ENCODE results near the gene PLGRKT.
"Not testable (repeated sequence)": the region's sequence is repeated elsewhere in the genome, so short reads cannot be mapped to it uniquely, and the experiment has no call there.

The PLGRKT gene

DNA sequence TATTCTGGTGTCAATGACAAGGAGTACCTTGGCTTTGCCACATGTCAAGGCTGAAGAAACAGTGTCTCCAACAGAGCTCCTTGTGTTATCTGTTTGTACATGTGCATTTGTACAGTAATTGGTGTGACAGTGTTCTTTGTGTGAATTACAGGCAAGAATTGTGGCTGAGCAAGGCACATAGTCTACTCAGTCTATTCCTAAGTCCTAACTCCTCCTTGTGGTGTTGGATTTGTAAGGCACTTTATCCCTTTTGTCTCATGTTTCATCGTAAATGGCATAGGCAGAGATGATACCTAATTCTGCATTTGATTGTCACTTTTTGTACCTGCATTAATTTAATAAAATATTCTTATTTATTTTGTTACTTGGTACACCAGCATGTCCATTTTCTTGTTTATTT, 32.4 kb upstream of the PLGRKT start:
- no peaks in the 10 kb centered on the region for H3K27me3 ChIP-seq (replicated peaks; ENCODE audit: control insufficient read depth, insufficient read depth, low read length)
- DNase-seq (ENCODE audit: extremely low read depth, insufficient read length) = no peak
- TF ChIP-seq, protein P1, sequence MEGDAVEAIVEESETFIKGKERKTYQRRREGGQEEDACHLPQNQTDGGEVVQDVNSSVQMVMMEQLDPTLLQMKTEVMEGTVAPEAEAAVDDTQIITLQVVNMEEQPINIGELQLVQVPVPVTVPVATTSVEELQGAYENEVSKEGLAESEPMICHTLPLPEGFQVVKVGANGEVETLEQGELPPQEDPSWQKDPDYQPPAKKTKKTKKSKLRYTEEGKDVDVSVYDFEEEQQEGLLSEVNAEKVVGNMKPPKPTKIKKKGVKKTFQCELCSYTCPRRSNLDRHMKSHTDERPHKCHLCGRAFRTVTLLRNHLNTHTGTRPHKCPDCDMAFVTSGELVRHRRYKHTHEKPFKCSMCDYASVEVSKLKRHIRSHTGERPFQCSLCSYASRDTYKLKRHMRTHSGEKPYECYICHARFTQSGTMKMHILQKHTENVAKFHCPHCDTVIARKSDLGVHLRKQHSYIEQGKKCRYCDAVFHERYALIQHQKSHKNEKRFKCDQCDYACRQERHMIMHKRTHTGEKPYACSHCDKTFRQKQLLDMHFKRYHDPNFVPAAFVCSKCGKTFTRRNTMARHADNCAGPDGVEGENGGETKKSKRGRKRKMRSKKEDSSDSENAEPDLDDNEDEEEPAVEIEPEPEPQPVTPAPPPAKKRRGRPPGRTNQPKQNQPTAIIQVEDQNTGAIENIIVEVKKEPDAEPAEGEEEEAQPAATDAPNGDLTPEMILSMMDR (IDR thresholded peaks at IDR 0.05; ENCODE audit: insufficient read depth, low read length, poor library complexity, severe bottlenecking) = no peak
- H3K36me3 ChIP-seq (ENCODE audit: control insufficient read depth, insufficient read depth, low read length) = peaks cover 12% of the 10 kb centered on the region
- H3K4me3 ChIP-seq (replicated peaks; ENCODE audit: low read depth, low read length) = no peak overlapping the region

DNA sequence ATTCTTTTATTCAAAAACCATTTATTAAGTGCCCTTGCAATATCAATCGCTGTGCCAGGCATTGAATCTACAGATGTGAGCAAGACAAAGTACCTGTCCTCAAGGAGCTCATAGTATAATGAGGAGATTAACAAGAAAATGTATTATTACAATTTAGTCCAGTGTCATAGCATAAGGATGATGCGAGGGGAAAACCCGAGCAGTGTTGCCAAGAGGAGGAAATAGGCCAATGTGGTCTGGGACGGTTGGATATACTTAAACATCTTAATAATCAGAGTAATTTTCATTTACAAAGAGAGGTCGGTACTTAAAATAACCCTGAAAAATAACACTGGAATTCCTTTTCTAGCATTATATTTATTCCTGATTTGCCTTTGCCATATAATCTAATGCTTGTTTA, 31.1 kb upstream of the PLGRKT start:
- Histone ChIP-seq H3K27me3 (replicated peaks; ENCODE audit: control insufficient read depth, insufficient read depth, low read length) (no peaks in the 10 kb centered on the region), H3K36me3 (ENCODE audit: control insufficient read depth, insufficient read depth, low read length) (peaks cover 18% of the 10 kb centered on the region)
- DNase-seq (ENCODE audit: extremely low read depth, insufficient read length) = no peak

DNA sequence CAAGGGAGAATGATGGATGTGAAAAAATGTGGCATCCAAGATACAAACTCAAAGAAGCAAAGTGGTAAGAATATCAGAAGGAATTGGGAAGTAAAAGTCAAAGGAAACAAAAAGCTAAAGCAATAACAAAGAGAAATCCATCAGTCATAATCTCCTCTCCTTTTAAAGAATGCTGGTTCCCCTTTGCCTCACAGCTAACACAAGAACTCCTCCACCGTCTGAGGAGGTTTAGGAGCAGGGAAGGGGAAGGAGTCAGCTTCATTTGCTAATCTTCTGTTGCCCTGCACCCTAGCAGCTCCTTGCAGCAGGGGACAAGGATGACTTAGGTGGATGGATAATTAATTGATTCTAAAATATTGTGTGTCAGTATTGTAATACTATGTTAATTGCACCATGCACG, 29.0 kb upstream of the PLGRKT start:
- H3K36me3 ChIP-seq (ENCODE audit: control insufficient read depth, insufficient read depth, low read length) = peaks cover 26% of the 10 kb centered on the region
- TF ChIP-seq, protein P1 (IDR thresholded peaks at IDR 0.05; ENCODE audit: insufficient read depth, low read length, poor library complexity, severe bottlenecking) = no peak
- H3K27me3 ChIP-seq (replicated peaks; ENCODE audit: control insufficient read depth, insufficient read depth, low read length) = no peaks in the 10 kb centered on the region
- DNase-seq (ENCODE audit: extremely low read depth, insufficient read length) = no peak
- H3K4me3 ChIP-seq (replicated peaks; ENCODE audit: low read depth, low read length) = no peak overlapping the region

More for the DNA sequence above, 31.1 kb upstream of the PLGRKT start:
- no peak overlapping the region for H3K4me3 ChIP-seq (replicated peaks; ENCODE audit: low read depth, low read length)
- TF ChIP-seq, protein P1 (IDR thresholded peaks at IDR 0.05; ENCODE audit: insufficient read depth, low read length, poor library complexity, severe bottlenecking) = no peak

DNA sequence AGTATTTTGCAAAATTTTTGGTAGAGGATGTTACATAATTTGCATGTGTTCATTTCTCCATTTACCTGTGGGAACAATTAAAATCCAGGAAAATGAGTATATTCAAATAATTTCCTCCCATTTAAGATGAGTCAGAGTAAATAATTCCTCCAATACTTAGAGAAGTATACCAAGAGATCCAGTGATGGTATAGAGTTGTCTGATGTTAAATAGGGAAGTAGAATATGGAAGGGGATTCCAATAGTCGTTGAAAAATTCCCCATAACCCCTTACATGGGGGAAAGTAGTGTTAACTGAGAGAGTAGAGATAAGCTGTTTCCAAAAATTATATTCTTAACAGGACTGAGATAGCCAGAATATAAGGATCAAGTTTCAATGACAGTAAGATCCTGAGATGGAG, 28.3 kb upstream of the PLGRKT start:
- no peak overlapping the region for H3K4me3 ChIP-seq (replicated peaks; ENCODE audit: low read depth, low read length)
- TF ChIP-seq, protein P1 (IDR thresholded peaks at IDR 0.05; ENCODE audit: insufficient read depth, low read length, poor library complexity, severe bottlenecking) = no peak
- H3K36me3 ChIP-seq (ENCODE audit: control insufficient read depth, insufficient read depth, low read length) = peaks cover 26% of the 10 kb centered on the region

GRCh38 chr9:5464831-5465330, 27.2 kb upstream of the PLGRKT start:
- H3K4me3 ChIP-seq (replicated peaks; ENCODE audit: low read depth, low read length); H3K27me3 ChIP-seq (replicated peaks; ENCODE audit: control insufficient read depth, insufficient read depth, low read length); DNase-seq (ENCODE audit: extremely low read depth, insufficient read length): not testable (repeated sequence)
- peaks cover 26% of the 10 kb centered on the region for H3K36me3 ChIP-seq (ENCODE audit: control insufficient read depth, insufficient read depth, low read length)

More for the DNA sequence above, 28.3 kb upstream of the PLGRKT start:
- DNase-seq (ENCODE audit: extremely low read depth, insufficient read length) = no peak
- H3K27me3 ChIP-seq (replicated peaks; ENCODE audit: control insufficient read depth, insufficient read depth, low read length) = no peaks in the 10 kb centered on the region

DNA sequence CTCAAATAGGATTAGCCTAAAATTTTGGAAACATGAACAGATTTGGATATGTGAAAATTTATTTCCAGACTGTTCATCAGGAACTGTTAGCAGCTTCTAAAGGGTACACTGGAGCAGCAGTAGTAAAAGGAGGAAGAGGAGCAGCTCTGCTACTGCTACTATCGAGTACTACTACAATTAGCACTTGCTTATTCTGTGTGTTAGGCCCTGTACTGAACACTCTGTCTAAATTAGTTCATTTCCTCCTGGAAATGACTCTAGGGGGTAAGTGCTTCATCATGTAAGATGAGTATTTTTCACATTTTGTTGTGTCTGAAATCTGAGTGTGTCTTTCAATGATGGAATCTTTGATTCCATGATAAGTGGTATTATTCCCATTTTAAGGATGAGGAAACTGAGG, 22.4 kb upstream of the PLGRKT start:
- no peak overlapping the region for H3K4me3 ChIP-seq (replicated peaks; ENCODE audit: low read depth, low read length)
- H3K36me3 ChIP-seq (ENCODE audit: control insufficient read depth, insufficient read depth, low read length) = peaks cover 18% of the 10 kb centered on the region
- no peak for DNase-seq (ENCODE audit: extremely low read depth, insufficient read length)
- H3K27me3 ChIP-seq (replicated peaks; ENCODE audit: control insufficient read depth, insufficient read depth, low read length) = no peaks in the 10 kb centered on the region
- TF ChIP-seq, protein P1 (IDR thresholded peaks at IDR 0.05; ENCODE audit: insufficient read depth, low read length, poor library complexity, severe bottlenecking) = no peak

Data from GM06990 (cell line).